ENCODE measurements around the gene CFAP92. TPM values are rescaled to one million over a fixed set of nuclear protein-coding genes. Genes with fewer than 3 reads are reported as not detected.

The CFAP92 gene
- total RNA-seq, 1 experiment from 2014 or later: 1.2 TPM

DNA sequence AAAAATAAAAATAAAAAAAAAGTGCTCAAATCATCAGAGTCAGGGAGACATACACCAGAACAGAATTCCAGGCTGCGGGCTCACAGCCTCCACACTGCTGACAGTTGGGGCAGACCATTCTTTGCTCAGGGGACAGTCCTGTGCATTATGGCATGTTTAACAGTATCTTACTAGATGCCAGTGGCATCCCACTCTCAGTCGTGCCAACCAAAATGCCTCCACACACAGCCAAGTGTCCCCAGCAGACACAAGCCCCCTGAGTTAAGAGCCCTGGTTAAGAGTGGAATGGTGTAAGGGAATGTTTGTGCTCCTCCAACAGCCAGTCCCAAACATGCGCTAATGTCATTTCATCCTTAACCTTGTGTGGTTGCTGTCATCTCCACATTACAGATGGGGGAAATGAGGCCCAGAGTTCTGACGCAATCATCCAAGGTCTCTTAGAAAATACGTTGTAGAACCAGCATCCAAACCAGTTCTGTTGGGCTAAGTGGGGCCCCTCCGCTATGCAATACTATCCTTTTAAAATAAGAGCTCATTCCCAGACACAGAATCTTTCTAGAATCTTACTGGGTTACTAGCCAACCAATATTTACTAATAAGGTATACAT lies 26.0 kb downstream of the CFAP92 start:
- in situ Hi-C loops (cut with HindIII; ENCODE audit: low pct_unique_long_range_greater_than_20kb, low sequenced_read_pairs): no loop called here
- no peak for DNase-seq (ENCODE audit: low read depth)

DNA sequence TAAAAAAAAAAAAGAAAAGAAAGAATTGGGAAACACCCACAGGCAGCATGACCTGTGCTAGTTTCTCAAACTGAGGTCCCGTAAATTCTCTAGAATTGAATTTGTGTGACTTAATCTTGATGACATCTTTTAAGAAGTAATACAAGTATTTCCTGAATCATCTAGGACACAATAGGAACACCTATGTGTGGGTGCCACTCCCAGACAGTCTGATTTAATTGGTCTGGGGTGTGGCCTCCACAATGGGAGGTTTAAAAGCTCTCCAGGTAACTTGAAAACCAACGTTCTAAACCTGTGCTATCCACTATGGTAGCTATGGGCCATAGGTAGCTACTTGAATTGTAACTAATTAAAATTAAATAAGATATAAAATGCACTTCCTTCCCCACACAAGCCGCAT lies 28.1 kb downstream of the CFAP92 start:
- in situ Hi-C loops (cut with HindIII; ENCODE audit: low pct_unique_long_range_greater_than_20kb, low sequenced_read_pairs): no loop called here
- no peak for DNase-seq (ENCODE audit: low read depth)

DNA sequence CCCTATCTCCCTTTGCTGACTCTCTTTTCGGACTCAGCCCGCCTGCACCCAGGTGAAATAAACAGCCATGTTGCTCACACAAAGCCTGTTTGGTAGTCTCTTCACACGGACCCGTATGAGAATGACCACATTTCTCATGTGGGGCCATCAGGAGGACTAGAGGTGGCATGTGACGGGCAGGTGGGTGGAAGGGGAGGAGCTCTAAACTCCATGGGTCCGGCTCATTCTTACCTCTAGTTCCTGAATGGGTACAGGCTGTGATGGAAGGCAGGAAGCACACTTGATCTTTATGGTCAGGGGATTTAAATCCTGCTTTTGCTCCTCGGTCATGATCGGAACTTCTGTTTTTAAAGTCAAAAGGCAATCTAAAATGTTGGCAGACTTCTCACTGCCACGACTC lies 28.6 kb downstream of the CFAP92 start:
- in situ Hi-C loops (cut with HindIII; ENCODE audit: low pct_unique_long_range_greater_than_20kb, low sequenced_read_pairs): no loop called here

DNA sequence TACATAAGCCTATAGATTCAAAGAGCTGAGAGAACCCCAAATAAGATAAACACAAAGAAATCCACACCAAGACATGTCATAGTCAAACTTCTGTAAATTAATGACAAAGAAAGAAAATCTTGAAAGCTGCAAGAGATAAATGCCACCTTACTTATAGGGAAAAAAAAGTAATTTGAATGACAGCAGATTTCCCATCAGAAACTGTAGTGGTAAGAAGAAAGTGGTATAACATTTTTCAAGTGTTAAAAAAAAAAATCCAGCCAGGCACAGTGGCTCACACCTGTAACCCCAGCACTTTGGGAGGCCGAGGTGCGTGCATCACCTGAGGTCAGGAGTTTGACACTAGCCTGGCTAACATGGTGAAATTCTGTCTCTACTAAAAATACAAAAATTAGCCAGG lies 37.4 kb downstream of the CFAP92 start:
- DNase-seq (ENCODE audit: low read depth): no peak
- in situ Hi-C loops (cut with HindIII; ENCODE audit: low pct_unique_long_range_greater_than_20kb, low sequenced_read_pairs): no loop called here

More for the DNA sequence above, 28.6 kb downstream of the CFAP92 start:
- DNase-seq (ENCODE audit: low read depth): no peak

DNA sequence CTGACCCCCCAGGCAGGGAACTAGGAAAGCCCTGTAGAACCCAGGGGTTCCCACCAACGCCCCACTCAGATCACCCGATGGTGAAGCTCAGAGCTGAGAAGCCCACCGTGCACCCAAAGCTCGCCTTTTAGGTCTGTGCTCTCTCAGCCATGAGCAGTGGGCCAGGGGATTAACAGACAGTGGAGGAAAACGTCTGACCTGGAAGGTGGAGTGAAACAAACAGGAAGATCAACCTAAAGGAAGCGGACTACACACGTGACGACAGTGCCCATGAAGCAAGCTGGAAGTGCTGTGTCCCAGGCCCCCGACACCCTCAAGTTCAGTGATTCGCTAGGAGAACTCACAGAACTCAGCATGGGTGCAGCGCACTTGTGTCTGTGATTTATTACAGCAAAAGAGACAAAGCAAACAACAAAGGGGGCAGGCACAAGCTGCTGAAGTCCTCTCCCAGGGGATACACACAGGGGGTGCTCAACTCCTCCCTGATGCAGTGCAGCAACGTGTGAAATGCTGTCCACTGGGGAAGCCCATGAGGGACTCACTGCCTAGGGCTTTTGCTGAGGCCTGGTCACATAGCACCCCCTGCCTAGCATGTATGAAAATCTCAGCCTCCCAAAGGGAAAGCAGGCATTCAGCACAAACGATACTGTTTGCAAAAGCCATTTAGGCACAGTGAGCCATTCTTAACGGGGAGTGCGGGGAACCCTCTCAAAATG lies 43.5 kb downstream of the CFAP92 start:
- DNase-seq (ENCODE audit: low read depth): no peak
- in situ Hi-C loops (cut with HindIII; ENCODE audit: low pct_unique_long_range_greater_than_20kb, low sequenced_read_pairs): no loop called here

DNA sequence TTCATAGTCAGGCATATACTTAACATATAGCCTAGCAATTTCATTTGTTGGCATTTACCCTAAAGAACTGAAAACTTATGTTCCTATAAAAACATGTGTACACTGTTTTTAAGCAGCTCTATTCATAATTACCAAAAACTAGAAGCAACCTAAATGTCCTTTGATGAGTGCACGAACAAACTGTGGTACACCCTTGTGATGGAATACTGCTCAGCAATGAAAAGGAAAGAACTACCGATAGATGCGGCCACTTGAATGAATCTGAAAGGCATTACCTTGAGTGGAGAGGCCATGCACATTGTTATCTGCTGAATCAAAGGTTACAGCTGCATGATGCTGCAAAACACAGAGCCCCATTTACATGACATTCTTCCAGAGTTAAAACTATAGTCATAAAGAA lies 44.7 kb downstream of the CFAP92 start:
- no peak for DNase-seq (ENCODE audit: low read depth)
- in situ Hi-C loops (cut with HindIII; ENCODE audit: low pct_unique_long_range_greater_than_20kb, low sequenced_read_pairs): no loop called here

DNA sequence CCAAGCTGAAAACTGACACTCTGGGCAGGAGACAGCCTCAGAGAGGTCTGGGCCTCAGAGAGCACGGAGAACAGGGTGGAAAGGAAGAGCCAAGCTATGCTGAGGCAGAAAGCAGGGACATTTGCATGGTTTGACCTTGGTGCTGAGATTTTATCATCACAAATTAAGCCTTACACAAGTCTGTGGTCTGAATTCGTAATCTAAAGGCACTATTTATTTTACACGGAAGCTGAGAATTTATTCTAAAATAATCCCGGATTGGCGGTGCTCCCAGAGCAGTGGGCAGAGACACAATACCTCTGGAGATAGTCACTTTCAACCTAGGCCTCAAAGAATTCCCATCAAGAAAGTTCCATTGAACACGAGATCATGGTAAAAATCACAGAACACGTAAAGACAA lies 47.5 kb downstream of the CFAP92 start:
- DNase-seq (ENCODE audit: low read depth): no peak
- in situ Hi-C loops (cut with HindIII; ENCODE audit: low pct_unique_long_range_greater_than_20kb, low sequenced_read_pairs): no loop called here

DNA sequence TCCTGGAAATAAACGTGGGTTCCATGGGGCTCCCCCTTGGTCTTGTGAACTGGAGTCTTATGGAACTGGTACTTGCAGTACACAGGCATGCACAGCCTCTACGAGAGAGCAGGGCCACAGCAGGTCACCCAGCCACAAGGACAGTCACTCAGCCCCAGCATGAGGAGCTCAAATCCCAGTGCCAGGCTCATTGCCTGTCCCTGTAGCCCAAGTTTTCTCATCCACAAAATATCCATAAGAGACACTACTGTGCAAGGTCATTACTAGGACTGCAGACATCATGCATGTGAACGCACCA lies 48.0 kb downstream of the CFAP92 start:
- no peak for DNase-seq (ENCODE audit: low read depth)
- in situ Hi-C loops (cut with HindIII; ENCODE audit: low pct_unique_long_range_greater_than_20kb, low sequenced_read_pairs): no loop called here

DNA sequence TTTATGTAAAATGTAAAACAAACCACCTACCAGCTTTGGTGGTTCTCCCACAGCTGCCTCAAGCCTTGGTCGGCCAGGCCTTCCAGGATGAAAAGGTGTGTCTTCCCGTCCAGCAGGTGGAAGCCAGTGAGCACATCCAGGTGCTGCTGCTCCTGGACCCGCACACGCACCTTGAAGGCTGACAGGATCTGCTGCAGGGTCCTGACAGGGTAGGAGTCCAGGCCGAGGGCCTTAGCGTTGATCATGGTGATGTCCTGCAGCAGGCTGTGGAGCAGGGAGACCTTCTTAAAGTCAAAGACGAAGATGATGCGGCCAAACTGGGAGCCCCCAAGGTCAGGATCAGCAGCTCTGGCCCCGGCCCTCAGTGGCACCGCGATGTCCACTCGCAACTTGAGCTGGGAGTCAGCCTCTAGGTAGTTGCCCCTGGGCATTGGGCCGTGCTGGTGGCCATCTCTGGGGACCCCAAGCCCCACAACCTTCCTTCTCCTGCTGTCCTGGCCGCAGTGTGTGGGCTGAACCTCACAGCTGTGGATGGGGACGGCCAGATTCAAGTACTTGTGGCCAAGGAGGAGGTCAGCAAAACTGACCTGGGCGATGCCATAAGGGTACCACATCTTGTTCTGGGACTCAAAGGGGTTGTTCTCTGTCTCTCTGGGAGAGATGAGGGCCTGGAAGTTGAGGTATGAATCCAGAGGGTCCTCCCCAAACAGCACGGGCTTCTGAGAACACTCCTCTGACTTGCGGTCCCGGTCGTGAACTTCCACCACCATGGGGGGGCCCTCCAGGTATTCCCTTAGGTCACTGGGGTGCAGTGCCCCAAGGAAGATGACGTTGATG lies 48.6 kb downstream of the CFAP92 start:
- DNase-seq (ENCODE audit: low read depth): no peak
- in situ Hi-C loops (cut with HindIII; ENCODE audit: low pct_unique_long_range_greater_than_20kb, low sequenced_read_pairs): no loop called here

DNA sequence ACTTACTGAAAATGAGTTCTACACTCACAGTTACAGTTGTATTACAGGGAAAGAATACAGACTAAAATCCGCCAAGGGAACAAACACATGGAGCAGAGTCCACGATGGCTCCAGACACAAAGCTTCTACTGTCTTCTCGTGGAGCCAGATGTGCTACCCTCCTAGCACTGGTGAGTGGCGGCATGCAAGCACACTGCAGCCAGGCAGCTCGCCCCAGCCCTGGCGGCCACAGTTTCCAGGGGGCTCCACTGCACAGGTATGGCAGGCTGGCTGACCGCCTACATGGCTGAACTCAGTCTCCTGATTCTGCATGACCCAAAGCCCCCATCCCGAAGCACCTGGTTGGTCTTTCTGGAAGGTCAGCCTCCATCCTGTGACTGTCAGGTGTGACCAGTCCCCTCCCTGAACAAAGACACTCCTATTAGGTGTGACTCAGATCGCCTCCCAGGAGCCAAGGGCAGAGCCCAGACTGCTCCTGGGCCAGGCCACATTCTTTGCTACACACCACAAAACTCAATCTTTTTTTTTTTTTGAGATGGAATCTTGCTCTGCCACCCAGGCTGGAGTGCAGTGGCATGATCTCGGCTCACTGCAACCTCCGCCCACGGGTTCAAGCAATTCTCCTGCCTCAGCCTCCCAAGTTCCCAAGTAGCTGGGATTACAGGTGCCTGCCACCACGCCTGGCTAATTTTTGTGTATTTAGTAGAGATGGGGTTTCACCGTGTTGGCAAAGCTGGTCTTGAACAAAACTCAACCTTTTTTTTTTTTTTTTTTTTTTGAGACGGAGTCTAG lies 51.5 kb downstream of the CFAP92 start:
- DNase-seq (ENCODE audit: low read depth): no peak
- in situ Hi-C loops (cut with HindIII; ENCODE audit: low pct_unique_long_range_greater_than_20kb, low sequenced_read_pairs): no loop called here

DNA sequence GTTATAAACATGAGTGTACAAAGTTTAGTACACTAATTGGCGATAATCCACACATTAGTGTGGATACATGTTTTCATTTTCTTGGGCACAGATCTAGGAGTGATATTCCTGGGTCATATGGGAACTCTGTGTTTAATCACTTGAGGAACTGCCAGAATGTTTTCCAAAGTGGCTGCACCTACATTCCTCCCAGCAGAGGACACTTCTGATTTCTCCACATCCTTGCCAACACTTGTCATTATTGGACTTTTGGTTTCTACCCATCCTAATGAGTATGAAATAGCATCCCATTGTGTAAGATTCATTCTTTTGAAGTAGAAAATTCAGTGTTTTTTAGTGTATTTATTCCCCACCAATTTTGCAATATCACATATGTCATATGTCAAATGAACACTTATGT lies 53.6 kb downstream of the CFAP92 start:
- DNase-seq (ENCODE audit: low read depth): no peak

DNA sequence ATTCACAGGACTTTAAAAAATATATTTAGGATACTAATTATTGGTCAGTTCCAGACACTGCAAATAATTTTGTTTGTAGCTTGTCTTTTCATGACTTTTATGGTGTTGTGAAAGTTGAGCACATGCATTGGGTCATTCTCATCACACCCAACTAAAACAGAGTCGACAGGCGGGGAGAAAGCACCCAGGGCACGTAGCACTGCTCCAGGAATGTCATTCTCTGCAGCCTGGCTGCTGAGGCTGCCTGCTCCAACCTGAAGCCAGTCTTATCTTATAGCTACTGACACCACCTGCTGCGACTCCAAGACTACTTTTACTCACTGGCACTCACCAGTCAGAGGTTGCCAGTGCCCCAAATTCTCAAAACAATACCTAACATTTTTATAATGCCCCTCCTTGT lies 57.5 kb downstream of the CFAP92 start:
- DNase-seq (ENCODE audit: low read depth): no peak
- in situ Hi-C loops (cut with HindIII; ENCODE audit: low pct_unique_long_range_greater_than_20kb, low sequenced_read_pairs): no loop called here

More for the DNA sequence above, 53.6 kb downstream of the CFAP92 start:
- in situ Hi-C loops (cut with HindIII; ENCODE audit: low pct_unique_long_range_greater_than_20kb, low sequenced_read_pairs): no loop called here

DNA sequence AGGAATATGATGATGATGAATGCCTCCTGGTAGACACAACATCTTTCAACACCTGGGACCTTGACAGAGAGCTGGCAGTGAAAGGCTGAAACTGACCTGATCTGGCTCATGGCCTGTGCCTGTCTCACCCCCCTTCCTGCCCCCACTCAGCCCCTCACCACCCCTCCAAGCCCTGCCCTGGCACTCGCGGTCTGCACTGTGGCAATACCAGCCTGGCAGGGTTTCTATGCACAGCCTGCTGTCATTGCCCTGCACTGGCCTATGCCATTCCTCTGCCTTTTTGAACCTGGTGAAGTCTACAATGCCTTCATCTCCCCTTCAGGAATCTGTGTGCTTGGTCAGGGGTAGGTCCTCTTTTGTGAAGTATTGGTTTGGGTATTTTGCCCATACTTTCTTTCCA lies 58.0 kb downstream of the CFAP92 start:
- in situ Hi-C loops (cut with HindIII; ENCODE audit: low pct_unique_long_range_greater_than_20kb, low sequenced_read_pairs): no loop called here
- no peak for DNase-seq (ENCODE audit: low read depth)

DNA sequence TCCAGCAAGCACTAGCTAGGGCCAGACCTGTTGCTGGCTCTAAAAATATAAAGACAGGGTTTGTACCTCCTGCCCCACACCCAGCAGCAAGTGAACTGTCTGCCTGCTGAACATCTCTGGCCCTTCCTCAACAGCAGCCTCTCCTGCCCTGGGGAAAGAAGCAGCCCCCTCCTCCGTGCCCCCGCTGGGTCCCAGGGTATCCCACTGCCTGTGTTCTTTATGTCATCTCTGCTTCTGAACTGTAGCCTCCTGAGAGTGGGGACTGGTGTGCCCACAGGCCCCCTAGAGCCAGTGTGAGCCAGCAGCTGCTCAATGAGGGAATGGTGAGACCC lies 60.0 kb downstream of the CFAP92 start:
- no peak for DNase-seq (ENCODE audit: low read depth)
- in situ Hi-C loops (cut with HindIII; ENCODE audit: low pct_unique_long_range_greater_than_20kb, low sequenced_read_pairs): no loop called here

DNA sequence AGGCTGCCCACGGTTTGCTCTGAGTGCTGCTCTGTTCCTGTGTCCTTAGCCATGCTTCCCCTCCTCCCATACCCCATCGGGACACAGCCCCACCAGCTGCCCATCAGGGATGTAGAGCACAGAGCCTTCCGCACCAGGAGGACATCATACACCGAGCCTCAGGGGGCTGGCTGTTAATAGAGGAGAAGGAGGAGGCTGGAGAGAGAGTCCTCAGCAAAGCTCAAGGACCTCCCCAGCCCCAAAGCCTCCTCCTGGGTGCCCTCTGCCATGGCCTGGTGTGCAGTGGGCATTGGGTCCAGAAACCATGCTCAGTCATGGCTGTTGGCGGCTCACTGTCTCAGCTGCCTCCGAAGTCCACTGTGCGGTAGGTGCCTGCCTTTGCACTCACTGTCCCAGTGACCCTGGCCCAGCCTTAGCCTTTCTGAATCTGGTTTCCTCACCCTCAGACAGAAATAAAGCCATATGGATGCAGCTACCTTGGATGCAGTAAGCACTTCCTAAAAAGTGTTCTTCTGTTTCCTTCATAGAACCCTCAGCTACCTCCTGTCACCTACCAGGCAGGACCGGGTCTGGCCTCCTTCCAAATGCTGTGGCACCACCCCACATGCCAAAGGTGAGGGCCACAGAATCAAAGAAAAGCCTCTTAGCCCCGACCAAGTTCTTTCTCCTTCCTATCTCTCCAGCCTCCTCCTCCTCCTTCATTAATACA lies 60.5 kb downstream of the CFAP92 start:
- in situ Hi-C loops (cut with HindIII; ENCODE audit: low pct_unique_long_range_greater_than_20kb, low sequenced_read_pairs): no loop called here
- DNase-seq (ENCODE audit: low read depth): no peak

DNA sequence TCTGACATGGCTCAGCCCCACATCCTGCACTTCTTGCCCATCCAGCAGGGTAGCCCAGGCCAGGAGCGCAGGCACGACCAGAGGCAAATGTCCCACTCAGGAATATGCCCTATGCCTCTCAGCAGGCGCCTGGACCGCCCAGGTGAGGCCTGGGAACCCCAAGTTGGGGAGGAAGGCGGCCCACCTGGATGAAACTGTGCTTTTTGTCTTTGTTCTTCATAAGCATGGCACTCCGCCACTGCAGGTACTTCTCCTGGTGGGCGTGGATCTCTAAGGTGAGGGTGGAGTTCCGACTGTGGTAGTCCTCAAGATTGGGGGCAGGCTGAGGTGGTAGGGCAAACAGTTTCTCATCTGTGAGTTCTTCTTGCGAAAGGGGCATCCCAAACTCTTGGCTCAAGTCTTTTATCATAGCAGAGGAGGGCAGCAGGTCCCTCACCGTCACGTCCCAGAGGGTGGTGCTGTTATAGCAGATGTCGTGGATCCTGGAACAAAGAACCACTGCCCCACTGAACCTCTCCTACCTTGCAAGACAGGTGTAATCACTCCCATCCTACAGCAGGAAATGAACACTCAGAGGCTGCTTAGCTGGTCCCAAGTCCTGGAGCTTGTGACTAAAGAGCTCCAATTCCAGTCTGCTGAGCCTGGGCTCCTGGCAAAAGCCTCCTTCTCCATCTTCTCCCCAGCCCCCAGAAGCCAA lies 61.2 kb downstream of the CFAP92 start:
- DNase-seq (ENCODE audit: low read depth): no peak
- in situ Hi-C loops (cut with HindIII; ENCODE audit: low pct_unique_long_range_greater_than_20kb, low sequenced_read_pairs): no loop called here

DNA sequence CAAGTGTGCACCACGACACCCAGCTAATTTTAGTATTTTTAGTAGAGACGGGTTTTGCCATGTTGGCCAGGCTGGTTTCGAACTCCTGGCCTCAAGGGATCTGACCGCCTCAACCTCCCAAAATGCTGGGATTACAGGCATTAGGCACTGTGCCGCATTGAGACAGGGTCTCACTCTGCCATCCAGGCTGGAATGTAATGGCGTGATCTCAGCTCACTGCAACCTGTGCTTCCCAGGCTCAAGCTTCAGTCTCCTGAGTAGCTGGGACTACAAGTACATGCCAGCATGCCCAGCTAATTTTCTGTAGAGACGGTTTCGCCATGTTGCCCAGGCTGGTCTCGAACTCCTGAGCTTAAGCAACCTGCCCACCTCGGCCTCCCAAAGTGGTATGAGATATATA lies 62.8 kb downstream of the CFAP92 start:
- DNase-seq (ENCODE audit: low read depth): no peak
- in situ Hi-C loops (cut with HindIII; ENCODE audit: low pct_unique_long_range_greater_than_20kb, low sequenced_read_pairs): no loop called here

DNA sequence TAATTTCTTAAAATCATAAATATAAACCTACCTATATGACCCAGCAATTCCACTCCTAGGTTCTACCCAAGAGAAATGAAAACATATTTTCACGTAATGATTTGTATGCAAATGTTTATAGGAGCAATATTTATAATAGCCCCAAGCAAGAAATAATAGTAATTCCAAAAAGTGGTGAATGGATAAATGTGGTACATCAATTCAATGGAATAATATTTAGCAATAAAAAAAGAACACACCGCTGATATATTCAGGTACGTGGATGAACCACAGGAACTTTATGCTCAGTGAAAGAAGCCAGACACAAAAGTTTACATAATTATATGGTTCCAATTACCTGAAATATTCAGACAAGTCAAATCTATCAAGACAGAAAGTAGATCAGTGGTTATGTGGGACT lies 64.5 kb downstream of the CFAP92 start:
- in situ Hi-C loops (cut with HindIII; ENCODE audit: low pct_unique_long_range_greater_than_20kb, low sequenced_read_pairs): no loop called here
- no peak for DNase-seq (ENCODE audit: low read depth)

Measured in Caki2 (cell line).